DMS79 (cell line): Measurements from ENCODE around the gene MINDY1.

ENCODE experiments used
- DNase-seq: peaks from one replicate; lab custom pipeline; 2025; lab: John Stamatoyannopoulos, UW

The MINDY1 gene

DNA sequence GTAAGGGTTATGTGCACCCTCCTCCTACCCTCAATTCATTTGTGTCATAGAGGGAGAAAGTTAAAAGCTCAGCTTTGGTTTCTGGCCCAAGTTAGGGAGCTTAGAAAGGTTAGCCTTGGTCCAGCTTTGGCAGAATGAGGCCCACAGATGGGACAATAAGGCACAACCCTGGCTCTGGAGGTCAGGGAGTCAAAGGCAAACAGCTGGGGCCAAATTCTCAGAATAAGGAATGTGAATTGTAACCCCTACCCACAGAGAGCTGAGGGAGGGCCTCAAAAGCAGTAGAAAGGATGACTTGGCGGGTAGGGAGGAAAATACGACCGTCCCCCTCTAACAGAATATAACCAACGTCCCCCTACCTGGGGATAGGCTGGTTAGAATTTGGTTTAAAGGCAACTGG lies 41.1 kb downstream of the MINDY1 start:
- no peak for DNase-seq

DNA sequence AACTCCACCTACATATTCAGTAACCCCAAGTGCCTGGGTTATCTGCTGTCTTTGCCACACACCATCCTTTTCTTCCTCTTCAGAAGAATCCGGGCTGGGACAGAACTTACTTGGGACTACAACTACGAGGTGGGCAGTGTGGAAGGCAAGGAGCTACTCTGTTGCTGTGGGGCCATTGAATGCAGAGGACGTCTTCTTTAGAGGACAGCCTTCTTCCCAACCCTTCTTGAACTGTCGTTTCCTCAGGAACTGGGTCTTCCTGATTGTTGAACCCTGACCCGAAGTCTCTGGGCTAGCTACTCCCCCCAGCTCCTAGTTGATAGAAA lies 42.6 kb downstream of the MINDY1 start:
- DNase-seq: no peak

DNA sequence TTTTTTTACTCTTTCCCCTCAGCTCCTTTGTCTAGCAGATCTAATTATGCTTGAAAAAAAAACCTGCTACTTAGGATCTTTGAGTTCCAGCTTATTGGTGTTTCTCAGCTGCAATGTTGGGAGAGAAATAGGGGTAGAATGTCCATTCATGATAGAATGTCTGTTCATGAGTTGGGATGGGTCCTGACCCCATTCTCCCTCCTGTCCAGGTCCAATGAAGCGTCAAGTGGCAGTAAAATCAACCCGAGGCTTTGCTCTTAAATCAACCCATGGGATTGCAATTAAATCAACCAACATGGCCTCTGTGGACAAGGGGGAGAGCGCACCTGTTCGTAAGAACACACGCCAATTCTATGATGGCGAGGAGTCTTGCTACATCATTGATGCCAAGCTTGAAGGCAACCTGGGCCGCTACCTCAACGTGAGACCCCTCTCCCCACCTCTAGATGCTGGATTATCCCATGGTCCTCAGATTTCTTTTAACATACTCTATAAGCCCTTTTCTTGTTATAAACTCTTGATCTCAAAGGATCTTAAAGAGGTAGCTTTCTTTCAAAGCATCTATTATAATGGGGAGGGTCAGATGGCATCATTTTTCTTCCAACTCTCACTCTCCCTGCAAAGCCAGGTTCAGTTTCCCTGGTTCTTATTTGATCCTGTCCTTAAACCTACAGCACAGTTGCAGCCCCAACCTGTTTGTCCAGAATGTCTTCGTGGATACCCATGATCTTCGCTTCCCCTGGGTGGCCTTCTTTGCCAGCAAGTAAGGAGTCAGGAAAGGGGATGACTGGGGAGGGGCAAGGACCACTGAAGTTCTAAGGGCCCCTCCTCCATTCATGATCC lies 43.2 kb downstream of the MINDY1 start:
- DNase-seq: no peak

DNA sequence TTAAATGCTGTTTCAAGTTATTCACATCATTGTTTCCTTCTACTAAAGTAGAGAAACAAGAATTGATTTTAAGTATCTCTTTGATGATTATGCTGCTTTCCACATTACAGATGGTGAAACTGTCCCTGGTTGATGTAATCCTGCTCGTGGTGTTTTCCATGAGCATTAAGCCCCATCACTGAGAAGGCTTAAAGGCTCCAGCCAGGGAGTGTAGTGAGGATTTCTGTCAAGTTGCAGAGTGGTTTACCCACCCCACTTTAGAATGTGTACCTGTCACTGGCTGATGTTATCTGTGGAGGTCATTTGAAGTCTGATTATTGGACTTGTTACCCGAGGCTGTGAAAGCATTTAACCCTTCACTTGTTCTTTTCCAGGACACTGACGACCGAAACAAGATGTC lies 44.9 kb downstream of the MINDY1 start:
- no peak for DNase-seq

DNA sequence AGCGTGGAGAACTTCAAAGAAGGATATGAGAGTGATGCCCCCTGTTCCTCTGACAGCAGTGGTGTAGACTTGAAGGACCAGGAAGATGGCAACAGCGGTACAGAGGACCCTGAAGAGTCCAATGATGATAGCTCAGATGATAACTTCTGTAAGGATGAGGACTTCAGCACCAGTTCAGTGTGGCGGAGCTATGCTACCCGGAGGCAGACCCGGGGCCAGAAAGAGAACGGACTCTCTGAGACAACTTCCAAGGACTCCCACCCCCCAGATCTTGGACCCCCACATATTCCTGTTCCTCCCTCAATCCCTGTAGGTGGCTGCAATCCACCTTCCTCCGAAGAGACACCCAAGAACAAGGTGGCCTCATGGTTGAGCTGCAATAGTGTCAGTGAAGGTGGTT lies 46.1 kb downstream of the MINDY1 start:
- no peak for DNase-seq

GRCh38 chr1:150957666-150958065 lies 49.0 kb downstream of the MINDY1 start:
- no peak for DNase-seq

- DNase-seq: no peak
Observed at GRCh38 chr1:150955280-150955679, 51.4 kb downstream of the MINDY1 start.

- no peak for DNase-seq
Observed at GRCh38 chr1:150954708-150955107, 52.0 kb downstream of the MINDY1 start.
